H9 (cell line): ENCODE data around the gene MYOM3. TPM values are rescaled to one million over a fixed set of nuclear protein-coding genes. Genes with fewer than 3 reads are reported as not detected.

Experiments
- DNase-seq: peaks from one replicate; pipeline ENCODE4 v3.0.0-alpha.2; 2017
- H2AFZ ChIP-seq: one replicate; pipeline ENCODE4 v1.6.1; 2013; ENCODE audit warnings: mild to moderate bottlenecking, low read length, control low read depth, moderate library complexity
- H2AK5ac ChIP-seq: 2 replicates; pipeline ENCODE4 v1.6.1; 2013; ENCODE audit warnings: low read length, control low read depth, mixed read lengths; ENCODE audit not compliant: insufficient read length
- H2BK120ac ChIP-seq: one replicate; pipeline ENCODE4 v1.6.1; 2013; ENCODE audit warnings: low read depth, mild to moderate bottlenecking, low read length, control low read depth, inconsistent platforms; ENCODE audit not compliant: poor library complexity, severe bottlenecking
- H2BK12ac ChIP-seq: 2 replicates; pipeline ENCODE4 v1.6.1; 2013; ENCODE audit warnings: low read length, control low read depth, mixed read lengths, low read depth; ENCODE audit not compliant: insufficient read length
- H2BK15ac ChIP-seq: 2 replicates; pipeline ENCODE4 v1.6.1; 2013; ENCODE audit warnings: low read depth, low read length, control low read depth
- H2BK20ac ChIP-seq: one replicate; pipeline ENCODE4 v1.6.1; 2013; ENCODE audit warnings: low read depth, mild to moderate bottlenecking, low read length, control low read depth, inconsistent platforms; ENCODE audit not compliant: poor library complexity, severe bottlenecking
- H2BK5ac ChIP-seq: 2 replicates; pipeline ENCODE4 v1.6.1; 2013; ENCODE audit warnings: low read length, control low read depth, mixed read lengths; ENCODE audit not compliant: insufficient read length
- H3K14ac ChIP-seq: 2 replicates; pipeline ENCODE4 v1.6.1; 2013; ENCODE audit warnings: low read length, control low read depth; ENCODE audit not compliant: insufficient read depth
- H3K18ac ChIP-seq: 2 replicates; pipeline ENCODE4 v1.6.1; 2013; ENCODE audit warnings: low read depth, mild to moderate bottlenecking, mixed read lengths, low read length, control low read depth; ENCODE audit not compliant: insufficient read length
- H3K23ac ChIP-seq: 2 replicates; pipeline ENCODE4 v1.6.1; 2013; ENCODE audit warnings: low read length, control low read depth, mixed read lengths, low read depth; ENCODE audit not compliant: insufficient read length
- H3K23me2 ChIP-seq: 2 replicates; pipeline ENCODE4 v1.6.1; 2013; ENCODE audit warnings: low read depth, mild to moderate bottlenecking, mixed read lengths, low read length, control low read depth; ENCODE audit not compliant: insufficient read length, poor library complexity, severe bottlenecking
- H3K27ac ChIP-seq: 2 replicates; pipeline ENCODE4 v1.5.1; 2013; ENCODE audit warnings: low read length, control low read depth, mixed read lengths, low read depth; ENCODE audit not compliant: insufficient read length
- H3K27me3 ChIP-seq: 2 replicates; pipeline ENCODE4 v1.6.1; 2013; ENCODE audit warnings: low read length, control low read depth, inconsistent platforms; ENCODE audit not compliant: insufficient read depth
- H3K4ac ChIP-seq: 2 replicates; pipeline ENCODE4 v1.6.1; 2013; ENCODE audit warnings: low read depth, mild to moderate bottlenecking, control low read depth, inconsistent platforms, low read length, moderate library complexity
- H3K4me1 ChIP-seq: 2 replicates; pipeline ENCODE4 v1.6.1; 2013; ENCODE audit warnings: low read length, control low read depth, inconsistent platforms; ENCODE audit not compliant: insufficient read depth
- H3K4me2 ChIP-seq: 2 replicates; pipeline ENCODE4 v1.6.1; 2013; ENCODE audit warnings: low read length, control low read depth, mixed read lengths; ENCODE audit not compliant: insufficient read length, insufficient read depth
- H3K56ac ChIP-seq: 2 replicates; pipeline ENCODE4 v1.6.1; 2013; ENCODE audit warnings: low read depth, mild to moderate bottlenecking, mixed read lengths, low read length, control low read depth; ENCODE audit not compliant: insufficient read length
- H3K79me1 ChIP-seq: 2 replicates; pipeline ENCODE4 v1.6.1; 2013; ENCODE audit warnings: low read depth, mild to moderate bottlenecking, moderate library complexity, low read length, control low read depth, inconsistent platforms; ENCODE audit not compliant: insufficient read depth, poor library complexity, severe bottlenecking
- H3K79me2 ChIP-seq: 2 replicates; pipeline ENCODE4 v1.6.1; 2013; ENCODE audit warnings: low read length, control low read depth, inconsistent platforms; ENCODE audit not compliant: insufficient read depth
- H3K9ac ChIP-seq: 2 replicates; pipeline ENCODE4 v1.6.1; 2013; ENCODE audit warnings: low read length, control low read depth, mixed read lengths; ENCODE audit not compliant: insufficient read length; ENCODE audit errors: extremely low read depth
- H3K9me3 ChIP-seq: one replicate; pipeline ENCODE4 v1.6.1; 2013; ENCODE audit warnings: low read depth, low read length, inconsistent platforms; ENCODE audit not compliant: control insufficient read depth
- H3T11ph ChIP-seq: one replicate; pipeline ENCODE4 v1.6.1; 2013; ENCODE audit warnings: mild to moderate bottlenecking, low read length, control low read depth, inconsistent platforms
- H4K20me1 ChIP-seq: one replicate; pipeline ENCODE4 v1.6.1; 2013; ENCODE audit not compliant: control insufficient read depth, insufficient read length, insufficient read depth
- H4K5ac ChIP-seq: 2 replicates; pipeline ENCODE4 v1.6.1; 2013; ENCODE audit warnings: low read depth, mild to moderate bottlenecking, mixed read lengths, low read length, control low read depth; ENCODE audit not compliant: insufficient read length
- H4K8ac ChIP-seq: replicated peaks from 2 replicates; pipeline ENCODE4 v1.6.1; 2013; ENCODE audit warnings: low read length, control low read depth, mixed read lengths, low read depth; ENCODE audit not compliant: insufficient read length
- H4K91ac ChIP-seq: 2 replicates; pipeline ENCODE4 v1.6.1; 2013; ENCODE audit warnings: low read depth, mild to moderate bottlenecking, moderate library complexity, mixed read lengths, low read length, control low read depth; ENCODE audit not compliant: insufficient read length
- H3K27ac Mint-ChIP-seq, 3 experiments: 2 replicates in 2 of 3; 3 replicates in 1 of 3; pipeline ENCODE4 v1.8.0; 2020 to 2021; ENCODE audit warnings: mixed read lengths in 3 of 3, mild to moderate bottlenecking in 1 of 3, moderate library complexity in 1 of 3
- H3K27me3 Mint-ChIP-seq: 2 replicates; pipeline ENCODE4 v1.8.0; 2021; ENCODE audit warnings: low read depth, mild to moderate bottlenecking, moderate library complexity, mixed read lengths
- H3K36me3 Mint-ChIP-seq, 3 experiments: 2 replicates in 2 of 3; 3 replicates in 1 of 3; pipeline ENCODE4 v1.8.0; 2020 to 2021; ENCODE audit warnings: low read depth in 3 of 3, mixed read lengths in 3 of 3; ENCODE audit not compliant: insufficient read depth in 1 of 3
- H3K4me1 Mint-ChIP-seq, 2 experiments: 2 replicates each; pipeline ENCODE4 v1.8.0; 2020; ENCODE audit warnings: mixed read lengths in 2 of 2
- H3K4me3 Mint-ChIP-seq, 2 experiments: 2 replicates in 1 of 2; 3 replicates in 1 of 2; pipeline ENCODE4 v1.8.0; 2020 to 2021; ENCODE audit warnings: mild to moderate bottlenecking in 2 of 2, mixed read lengths in 2 of 2, moderate library complexity in 1 of 2
- H3K9me3 Mint-ChIP-seq, 2 experiments: 2 replicates in 1 of 2; 3 replicates in 1 of 2; pipeline ENCODE4 v1.8.0; 2020; ENCODE audit warnings: mild to moderate bottlenecking in 2 of 2, mixed read lengths in 2 of 2, moderate library complexity in 1 of 2
- WGBS: extraction: QIAGEN DNeasy Blood & Tissue Kit; methylation state at CpG from one replicate; pipeline ENCODE4 v1.1.7; 2013; ENCODE audit warnings: missing lambda C conversion rate, low lambda C conversion rate, mixed read lengths; ENCODE audit not compliant: insufficient read length; ENCODE audit errors: extremely low coverage; 5-methylcytosine and 5-hydroxymethylcytosine counted together
- total RNA-seq: library from RNA; stranded (reverse); gene quantifications from 2 replicates; pipeline ENCODE4 v1.2.1, GENCODE V29; 2021
- TF ChIP-seq, protein P1 (sequence below): fragments of 200-600 bp; sonication (generic); conservative IDR thresholded peaks from 3 replicates; pipeline ENCODE4 v1.8.0; 2021; ENCODE audit warnings: antibody characterized with exemption, mild to moderate bottlenecking

MYOM3 gene
- total RNA-seq, 1 experiment from 2014 or later, result 0.11 TPM

- Histone ChIP-seq H2BK15ac (no peak overlapping the region), H2BK5ac (no peak overlapping the region), H3K23ac (no peak overlapping the region), H2AFZ (no peak overlapping the region), H3K27ac (no peak overlapping the region), H3K18ac (no peak overlapping the region), H4K8ac (no peak overlapping the region), H2BK20ac (no peak overlapping the region), H4K5ac (no peak overlapping the region), H2BK12ac (no peak overlapping the region), H3K9me3 (no peaks in the 10 kb centered on the region), H3K4me2 (no peak overlapping the region), H3K9ac (no peak overlapping the region), H3K4ac (no peak overlapping the region), H2AK5ac (no peak overlapping the region), H3T11ph (no peak overlapping the region), H4K20me1 (no peaks in the 10 kb centered on the region), H3K23me2 (no peaks in the 10 kb centered on the region), H3K79me2 (no peaks in the 10 kb centered on the region), H4K91ac (no peak overlapping the region), H3K79me1 (no peaks in the 10 kb centered on the region), H3K56ac (no peak overlapping the region), H3K4me1 (no peaks in the 10 kb centered on the region), H3K27me3 (no peaks in the 10 kb centered on the region), H3K14ac (no peak overlapping the region), H2BK120ac (no peak overlapping the region)
- Mint-ChIP-seq H3K9me3 (no peaks in the 10 kb centered on the region), H3K27me3 (no peaks in the 10 kb centered on the region; the same call in 1 of the 2 replicates), H3K4me3 (no peak overlapping the region), H3K27ac (no peak overlapping the region; a peak in 1 of 7 replicates), H3K36me3 (no peaks in the 10 kb centered on the region), H3K4me1 (peaks cover 7 to 11% of the 10 kb centered on the region in 2 experiments)
- TF ChIP-seq, protein P1, sequence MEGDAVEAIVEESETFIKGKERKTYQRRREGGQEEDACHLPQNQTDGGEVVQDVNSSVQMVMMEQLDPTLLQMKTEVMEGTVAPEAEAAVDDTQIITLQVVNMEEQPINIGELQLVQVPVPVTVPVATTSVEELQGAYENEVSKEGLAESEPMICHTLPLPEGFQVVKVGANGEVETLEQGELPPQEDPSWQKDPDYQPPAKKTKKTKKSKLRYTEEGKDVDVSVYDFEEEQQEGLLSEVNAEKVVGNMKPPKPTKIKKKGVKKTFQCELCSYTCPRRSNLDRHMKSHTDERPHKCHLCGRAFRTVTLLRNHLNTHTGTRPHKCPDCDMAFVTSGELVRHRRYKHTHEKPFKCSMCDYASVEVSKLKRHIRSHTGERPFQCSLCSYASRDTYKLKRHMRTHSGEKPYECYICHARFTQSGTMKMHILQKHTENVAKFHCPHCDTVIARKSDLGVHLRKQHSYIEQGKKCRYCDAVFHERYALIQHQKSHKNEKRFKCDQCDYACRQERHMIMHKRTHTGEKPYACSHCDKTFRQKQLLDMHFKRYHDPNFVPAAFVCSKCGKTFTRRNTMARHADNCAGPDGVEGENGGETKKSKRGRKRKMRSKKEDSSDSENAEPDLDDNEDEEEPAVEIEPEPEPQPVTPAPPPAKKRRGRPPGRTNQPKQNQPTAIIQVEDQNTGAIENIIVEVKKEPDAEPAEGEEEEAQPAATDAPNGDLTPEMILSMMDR, result no peak
- no peak for DNase-seq
- WGBS, result no CpG with 5 or more reads among the region's 6 CpGs
Observed at GRCh38 chr1:24123611-24124010, 11.7 kb upstream of the MYOM3 start.
